ENCODE results near the gene ATL1.

ATL1 gene

DNA sequence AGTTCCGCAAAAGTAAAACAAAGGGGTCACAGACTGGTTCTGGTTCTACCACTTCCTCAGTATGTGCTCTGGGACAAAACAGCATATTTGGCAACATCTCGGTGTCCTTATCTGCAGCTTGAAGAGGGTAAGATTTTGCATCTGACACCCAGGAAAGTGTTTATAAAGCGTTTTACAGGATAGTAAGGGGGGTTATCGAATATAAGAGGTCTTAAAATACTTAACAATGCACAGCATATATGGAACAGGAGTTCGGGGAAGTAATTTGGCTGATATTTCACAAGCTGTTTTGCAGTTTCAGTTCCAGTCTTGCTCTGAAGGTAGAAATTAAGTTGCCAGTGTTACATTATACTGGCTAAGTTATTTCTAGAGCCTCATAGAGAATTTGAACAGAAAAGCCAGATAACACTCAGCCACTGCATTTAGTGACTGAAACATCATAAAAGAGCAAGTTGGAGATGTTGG is 26.7 kb upstream of the ATL1 start:
- Histone ChIP-seq H3K23ac (ENCODE audit: low read length in 2 of 2) (no peak overlapping the region), H3K27ac (ENCODE audit: low read length, poor library complexity, severe bottlenecking) (no peak overlapping the region), H3K4me2 (ENCODE audit: low read length, poor library complexity, severe bottlenecking) (no peak overlapping the region), H3K79me1 (replicated peaks; ENCODE audit: low read length, poor library complexity, severe bottlenecking) (no peaks in the 10 kb centered on the region), H3K4me1 (ENCODE audit: control insufficient read depth, insufficient read depth, low read depth, low read length) (peaks cover 7% of the 10 kb centered on the region), H3K27me3 (ENCODE audit: control insufficient read depth in 1 of 2, insufficient read depth in 1 of 2, low read length in 2 of 2) (no peaks in the 10 kb centered on the region), H2AK5ac (ENCODE audit: low read length, severe bottlenecking) (no peak overlapping the region), H3K9me3 (ENCODE audit: control insufficient read depth, low read length) (no peaks in the 10 kb centered on the region), H2BK5ac (ENCODE audit: low read depth, low read length, poor library complexity, severe bottlenecking) (no peak overlapping the region), H3K18ac (ENCODE audit: low read depth in 1 of 2, low read length in 2 of 2) (no peak overlapping the region), H2BK120ac (ENCODE audit: low read depth, low read length) (no peak overlapping the region), H2AFZ (ENCODE audit: low read depth, low read length) (peak overlapping the region; percentile 96), H2BK12ac (ENCODE audit: low read length in 2 of 2) (no peak overlapping the region), H4K91ac (ENCODE audit: low read length) (no peak overlapping the region), H3K9ac (ENCODE audit: low read length) (peak overlapping the region; percentile 97), H3K36me3 (ENCODE audit: control insufficient read depth in 1 of 2, insufficient read depth in 2 of 2, low read depth in 1 of 2, low read length in 2 of 2) (peaks cover 3% of the 10 kb centered on the region in 2 experiments), H3K14ac (ENCODE audit: low read length in 2 of 2) (no peak overlapping the region), H3K4me3 (ENCODE audit: insufficient read depth in 1 of 2, low read depth in 1 of 2, low read length in 2 of 2) (peak overlapping the region in 1 of 2 experiments; percentile 95), H2BK15ac (ENCODE audit: low read depth, poor library complexity, severe bottlenecking) (no peak overlapping the region), H4K8ac (ENCODE audit: low read length) (no peak overlapping the region), H3K4ac (ENCODE audit: low read depth in 1 of 2, low read length in 2 of 2) (no peak overlapping the region)
- DNase-seq = peak; percentile 17
- WGBS = 29% methylated on average over 3 of the region's 5 CpGs

GRCh38 chr14:50533806-50534205 is 26.1 kb upstream of the ATL1 start:
- 100% methylated on average over 1 of the region's 3 CpGs for WGBS
- H4K91ac ChIP-seq (ENCODE audit: low read length) = no peak overlapping the region
- H2BK12ac ChIP-seq (ENCODE audit: low read length in 2 of 2) = no peak overlapping the region
- peaks cover 3% of the 10 kb centered on the region in 2 experiments for H3K36me3 ChIP-seq (ENCODE audit: control insufficient read depth in 1 of 2, insufficient read depth in 2 of 2, low read depth in 1 of 2, low read length in 2 of 2)
- H3K4ac ChIP-seq (ENCODE audit: low read depth in 1 of 2, low read length in 2 of 2) = no peak overlapping the region
- no peak overlapping the region for H3K14ac ChIP-seq (ENCODE audit: low read length in 2 of 2)
- no peak overlapping the region for H2BK5ac ChIP-seq (ENCODE audit: low read depth, low read length, poor library complexity, severe bottlenecking)
- no peak overlapping the region for H3K9ac ChIP-seq (ENCODE audit: low read length)
- no peak overlapping the region for H3K18ac ChIP-seq (ENCODE audit: low read depth in 1 of 2, low read length in 2 of 2)
- no peaks in the 10 kb centered on the region for H3K9me3 ChIP-seq (ENCODE audit: control insufficient read depth, low read length)
- no peak overlapping the region for H3K4me2 ChIP-seq (ENCODE audit: low read length, poor library complexity, severe bottlenecking)
- H3K4me3 ChIP-seq (ENCODE audit: insufficient read depth in 1 of 2, low read depth in 1 of 2, low read length in 2 of 2) = no peak overlapping the region
- no peaks in the 10 kb centered on the region for H3K79me1 ChIP-seq (replicated peaks; ENCODE audit: low read length, poor library complexity, severe bottlenecking)
- H3K27me3 ChIP-seq (ENCODE audit: control insufficient read depth in 1 of 2, insufficient read depth in 1 of 2, low read length in 2 of 2) = no peaks in the 10 kb centered on the region
- H3K27ac ChIP-seq (ENCODE audit: low read length, poor library complexity, severe bottlenecking) = no peak overlapping the region
- H2AK5ac ChIP-seq (ENCODE audit: low read length, severe bottlenecking) = no peak overlapping the region
- H4K8ac ChIP-seq (ENCODE audit: low read length) = no peak overlapping the region
- peaks cover 5% of the 10 kb centered on the region for H3K4me1 ChIP-seq (ENCODE audit: control insufficient read depth, insufficient read depth, low read depth, low read length)
- H2AFZ ChIP-seq (ENCODE audit: low read depth, low read length) = no peak overlapping the region
- H2BK120ac ChIP-seq (ENCODE audit: low read depth, low read length) = no peak overlapping the region
- DNase-seq = peak; percentile 47
- H3K23ac ChIP-seq (ENCODE audit: low read length in 2 of 2) = no peak overlapping the region
- no peak overlapping the region for H2BK15ac ChIP-seq (ENCODE audit: low read depth, poor library complexity, severe bottlenecking)

- Histone ChIP-seq H3K4me2 (ENCODE audit: low read length, poor library complexity, severe bottlenecking) (no peak overlapping the region), H3K27me3 (ENCODE audit: control insufficient read depth in 1 of 2, insufficient read depth in 1 of 2, low read length in 2 of 2) (no peaks in the 10 kb centered on the region), H2BK120ac (ENCODE audit: low read depth, low read length) (no peak overlapping the region), H4K8ac (ENCODE audit: low read length) (no peak overlapping the region), H2BK5ac (ENCODE audit: low read depth, low read length, poor library complexity, severe bottlenecking) (no peak overlapping the region), H4K91ac (ENCODE audit: low read length) (no peak overlapping the region), H3K79me1 (replicated peaks; ENCODE audit: low read length, poor library complexity, severe bottlenecking) (no peaks in the 10 kb centered on the region), H2AK5ac (ENCODE audit: low read length, severe bottlenecking) (no peak overlapping the region), H2BK15ac (ENCODE audit: low read depth, poor library complexity, severe bottlenecking) (no peak overlapping the region), H3K9me3 (ENCODE audit: control insufficient read depth, low read length) (no peaks in the 10 kb centered on the region), H2BK12ac (ENCODE audit: low read length in 2 of 2) (no peak overlapping the region), H3K23ac (ENCODE audit: low read length in 2 of 2) (no peak overlapping the region), H3K4ac (ENCODE audit: low read depth in 1 of 2, low read length in 2 of 2) (no peak overlapping the region), H3K4me3 (ENCODE audit: insufficient read depth in 1 of 2, low read depth in 1 of 2, low read length in 2 of 2) (no peak overlapping the region), H3K18ac (ENCODE audit: low read depth in 1 of 2, low read length in 2 of 2) (no peak overlapping the region), H3K4me1 (ENCODE audit: control insufficient read depth, insufficient read depth, low read depth, low read length) (peaks cover 4% of the 10 kb centered on the region), H3K9ac (ENCODE audit: low read length) (no peak overlapping the region), H3K36me3 (ENCODE audit: control insufficient read depth in 1 of 2, insufficient read depth in 2 of 2, low read depth in 1 of 2, low read length in 2 of 2) (no peaks in the 10 kb centered on the region), H2AFZ (ENCODE audit: low read depth, low read length) (no peak overlapping the region), H3K27ac (ENCODE audit: low read length, poor library complexity, severe bottlenecking) (no peak overlapping the region), H3K14ac (ENCODE audit: low read length in 2 of 2) (no peak overlapping the region)
- DNase-seq = no peak
- WGBS = 83% methylated on average over 1 of the region's 3 CpGs
These were observed 25.5 kb upstream of the ATL1 start for GRCh38 chr14:50534416-50534815.

DNA sequence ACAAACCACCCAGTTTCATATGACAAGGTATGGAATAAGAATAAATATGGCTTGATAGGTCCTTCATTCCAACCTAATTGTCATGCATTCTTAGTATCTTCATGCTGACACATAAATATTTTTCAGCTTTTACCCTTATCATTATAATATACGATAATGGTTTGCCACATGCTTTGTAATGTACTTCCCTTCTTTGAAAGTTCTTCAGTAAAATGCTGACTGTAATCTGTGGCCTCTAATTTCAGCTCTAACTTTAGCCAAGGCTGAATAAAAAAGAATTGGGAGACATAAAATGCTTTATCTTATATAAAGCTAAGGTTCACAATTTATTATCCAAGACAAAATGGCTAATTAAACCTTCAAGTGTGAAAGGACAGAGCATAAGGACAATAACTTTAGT is 24.9 kb upstream of the ATL1 start:
- Histone ChIP-seq H4K8ac (ENCODE audit: low read length) (no peak overlapping the region), H3K4ac (ENCODE audit: low read depth in 1 of 2, low read length in 2 of 2) (no peak overlapping the region), H2BK120ac (ENCODE audit: low read depth, low read length) (no peak overlapping the region), H2BK15ac (ENCODE audit: low read depth, poor library complexity, severe bottlenecking) (no peak overlapping the region), H3K23ac (ENCODE audit: low read length in 2 of 2) (no peak overlapping the region), H3K14ac (ENCODE audit: low read length in 2 of 2) (no peak overlapping the region), H3K18ac (ENCODE audit: low read depth in 1 of 2, low read length in 2 of 2) (no peak overlapping the region), H3K9ac (ENCODE audit: low read length) (no peak overlapping the region), H3K27me3 (ENCODE audit: control insufficient read depth in 1 of 2, insufficient read depth in 1 of 2, low read length in 2 of 2) (no peaks in the 10 kb centered on the region), H3K27ac (ENCODE audit: low read length, poor library complexity, severe bottlenecking) (no peak overlapping the region), H2AK5ac (ENCODE audit: low read length, severe bottlenecking) (no peak overlapping the region), H3K4me3 (ENCODE audit: insufficient read depth in 1 of 2, low read depth in 1 of 2, low read length in 2 of 2) (no peak overlapping the region), H3K4me1 (ENCODE audit: control insufficient read depth, insufficient read depth, low read depth, low read length) (peaks cover 4% of the 10 kb centered on the region), H2AFZ (ENCODE audit: low read depth, low read length) (no peak overlapping the region), H3K36me3 (ENCODE audit: control insufficient read depth in 1 of 2, insufficient read depth in 2 of 2, low read depth in 1 of 2, low read length in 2 of 2) (no peaks in the 10 kb centered on the region), H2BK5ac (ENCODE audit: low read depth, low read length, poor library complexity, severe bottlenecking) (no peak overlapping the region), H3K9me3 (ENCODE audit: control insufficient read depth, low read length) (no peaks in the 10 kb centered on the region), H4K91ac (ENCODE audit: low read length) (no peak overlapping the region), H3K79me1 (replicated peaks; ENCODE audit: low read length, poor library complexity, severe bottlenecking) (no peaks in the 10 kb centered on the region), H3K4me2 (ENCODE audit: low read length, poor library complexity, severe bottlenecking) (no peak overlapping the region), H2BK12ac (ENCODE audit: low read length in 2 of 2) (no peak overlapping the region)
- WGBS = no CpG with 5 or more reads among the region's 1 CpG
- DNase-seq = no peak
